Endometrial microvascular endothelial cells (primary cell): ENCODE measurements around the gene KCNMA1. TPM values are rescaled to one million over a fixed set of nuclear protein-coding genes. Genes with fewer than 3 reads are reported as not detected.

Source experiments
- in situ Hi-C: cut with HindIII; loops from 2 replicates; pipeline ENCODE4 v1.10.0; 2017; ENCODE audit warnings: low sequenced_read_pairs, low pct_unique_long_range_greater_than_20kb; ENCODE audit errors: inconsistent ontology term
- total RNA-seq: library from RNA; depleted of rRNA; stranded (reverse); fragments of >200 nt; gene quantifications from one replicate; pipeline ENCODE4 v1.2.3, GENCODE V29; 2015; ENCODE audit errors: inconsistent ontology term

The KCNMA1 gene
- total RNA-seq, 1 donor from 2014 or later = 0.09 TPM

DNA sequence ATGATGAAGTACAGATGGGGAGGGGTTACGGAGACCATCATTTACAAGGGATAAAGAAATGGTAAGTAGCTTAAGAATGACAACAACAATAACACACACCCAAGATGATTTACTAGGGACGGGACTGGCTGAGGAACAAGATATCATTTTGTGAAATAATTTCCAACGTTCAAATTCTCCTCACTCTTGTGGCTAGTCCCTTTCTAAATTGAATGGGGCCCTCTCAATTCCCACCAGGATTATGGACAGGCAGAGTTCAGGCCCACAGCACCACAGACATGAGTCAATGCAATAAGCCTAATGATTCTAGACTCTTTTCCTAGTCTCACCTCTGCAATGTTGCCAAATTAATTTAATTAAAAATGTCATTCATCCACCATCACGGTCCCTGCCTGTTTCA, 448.1 kb downstream of the KCNMA1 start:
- in situ Hi-C loops = no loop called here

- in situ Hi-C loops = no loop called here
Measured at GRCh38 chr10:77189075-77189474, 448.5 kb downstream of the KCNMA1 start.

GRCh38 chr10:77188521-77188920, 449.1 kb downstream of the KCNMA1 start:
- in situ Hi-C loops = no loop called here

DNA sequence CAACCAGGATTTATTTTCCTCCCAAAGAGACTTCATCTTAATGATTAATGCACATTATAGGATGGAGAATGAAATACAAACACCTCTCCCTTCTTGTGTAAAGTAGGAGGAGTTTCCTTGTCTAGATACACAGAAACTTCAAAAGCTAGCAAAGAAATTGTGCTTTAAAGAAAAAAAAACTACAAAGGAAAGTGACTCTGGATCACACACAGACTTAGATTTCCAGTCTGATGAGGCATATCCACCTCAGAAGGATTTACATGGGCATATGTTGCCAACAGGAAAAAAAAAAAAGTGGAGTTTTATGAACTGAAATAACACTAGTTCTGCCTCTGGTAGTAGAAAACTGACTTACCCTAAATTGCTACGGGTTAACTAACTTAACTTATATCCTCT, 449.6 kb downstream of the KCNMA1 start:
- in situ Hi-C loops = no loop called here

DNA sequence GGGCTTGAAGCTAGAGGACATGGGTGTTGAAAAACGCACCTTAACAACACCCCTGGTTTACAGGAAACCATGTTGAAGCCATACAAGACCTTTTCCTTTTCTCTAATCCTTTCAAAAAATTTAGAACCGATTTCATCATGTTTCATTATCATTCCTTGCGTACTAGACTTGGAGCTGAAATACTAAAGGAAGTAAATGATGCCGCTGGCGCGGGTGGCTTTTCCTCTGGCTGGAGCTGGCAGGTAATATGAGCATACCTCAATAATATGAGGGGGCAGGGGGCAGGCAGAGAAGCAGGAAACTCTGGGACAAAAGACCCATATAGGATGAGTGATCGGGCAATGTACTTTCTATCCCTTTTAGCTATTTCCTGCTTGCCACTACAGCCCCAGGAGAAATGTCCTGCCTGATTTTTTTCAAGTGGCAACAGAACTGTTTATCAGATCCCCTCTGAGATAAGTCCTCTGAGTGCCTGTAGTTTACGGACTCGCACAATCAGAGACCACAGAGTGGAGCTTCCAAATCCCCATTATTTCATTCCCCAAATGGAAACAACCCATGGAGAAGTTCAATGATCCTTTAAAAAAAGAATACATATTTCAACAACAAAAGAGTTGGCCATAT, 450.1 kb downstream of the KCNMA1 start:
- in situ Hi-C loops = no loop called here

DNA sequence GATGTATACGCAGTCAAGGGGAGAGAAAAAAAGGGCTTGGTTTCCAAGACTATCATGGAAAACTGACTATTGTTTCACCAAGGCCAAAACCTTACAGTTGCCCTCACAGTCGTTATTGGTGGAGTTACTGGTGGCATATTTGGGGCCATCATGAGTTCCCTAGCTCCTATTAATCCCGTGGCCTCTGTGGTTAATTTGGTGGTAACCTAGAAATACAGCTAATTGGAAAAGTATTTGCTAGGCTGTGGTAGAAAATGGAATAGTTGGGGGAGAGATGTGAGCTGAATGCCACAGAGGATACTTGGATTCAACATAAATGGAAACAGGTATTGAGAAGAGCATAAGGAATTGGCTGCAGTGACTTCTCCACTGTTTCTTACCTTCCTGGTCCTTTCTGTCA, 450.7 kb downstream of the KCNMA1 start:
- in situ Hi-C loops = no loop called here

DNA sequence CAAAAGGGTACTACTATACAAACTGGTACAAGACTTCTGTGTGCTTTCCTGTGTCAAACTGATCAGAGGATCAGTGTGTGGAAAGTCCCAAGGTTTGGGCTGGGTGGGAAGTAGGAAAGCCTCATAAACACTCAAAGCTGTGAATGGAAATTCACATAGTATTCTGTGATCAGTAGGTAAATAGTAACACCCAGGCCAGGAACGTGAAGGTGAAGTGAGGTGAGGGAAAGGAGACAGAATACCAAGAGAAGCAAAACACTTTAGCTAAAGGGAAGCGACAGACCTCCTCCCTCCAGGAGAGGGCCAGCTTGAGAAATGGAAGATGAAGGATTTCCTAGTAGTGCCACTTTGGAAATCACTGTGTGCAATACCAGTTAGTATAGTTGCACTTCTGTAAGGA, 451.9 kb downstream of the KCNMA1 start:
- in situ Hi-C loops = no loop called here

DNA sequence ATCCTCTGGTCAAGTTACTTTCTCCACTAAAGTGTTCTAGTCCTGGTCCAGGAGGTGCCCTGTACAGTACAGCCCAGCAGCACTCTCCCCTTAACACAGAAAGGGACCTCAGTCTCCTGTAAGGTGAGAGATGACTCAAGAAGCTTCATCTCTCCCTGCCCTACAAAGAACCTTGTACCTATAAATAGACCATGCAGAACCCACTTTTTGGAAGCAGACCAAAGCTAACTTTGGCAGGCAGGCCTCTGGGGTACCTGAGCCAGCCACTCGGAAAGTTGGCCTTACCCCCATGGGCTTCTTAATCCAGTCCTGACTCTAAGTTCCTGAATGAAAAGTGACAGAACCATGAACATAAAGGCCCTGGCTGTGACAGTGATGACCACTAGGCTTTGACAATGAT, 454.8 kb downstream of the KCNMA1 start:
- in situ Hi-C loops = no loop called here

GRCh38 chr10:77180794-77181193, 456.8 kb downstream of the KCNMA1 start:
- in situ Hi-C loops = no loop called here

DNA sequence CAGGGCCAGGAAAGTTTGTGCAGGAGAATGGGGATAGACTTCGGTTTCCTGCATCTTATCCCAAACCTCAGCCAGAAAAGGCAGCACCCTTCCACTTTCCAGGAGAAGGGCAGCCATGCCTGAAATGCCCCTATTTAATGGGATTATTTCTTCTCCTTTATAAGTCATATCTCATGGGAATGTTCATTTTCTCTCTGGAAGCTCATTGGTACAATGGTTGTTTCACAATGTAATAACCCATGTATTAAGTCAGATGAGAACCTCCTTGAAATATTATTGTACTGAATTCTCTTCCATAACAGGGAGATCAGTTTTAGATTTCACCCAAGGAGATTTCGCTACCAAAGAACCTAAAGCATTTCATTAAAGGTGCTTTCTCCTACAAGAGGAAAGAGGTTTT, 457.5 kb downstream of the KCNMA1 start:
- in situ Hi-C loops = no loop called here

DNA sequence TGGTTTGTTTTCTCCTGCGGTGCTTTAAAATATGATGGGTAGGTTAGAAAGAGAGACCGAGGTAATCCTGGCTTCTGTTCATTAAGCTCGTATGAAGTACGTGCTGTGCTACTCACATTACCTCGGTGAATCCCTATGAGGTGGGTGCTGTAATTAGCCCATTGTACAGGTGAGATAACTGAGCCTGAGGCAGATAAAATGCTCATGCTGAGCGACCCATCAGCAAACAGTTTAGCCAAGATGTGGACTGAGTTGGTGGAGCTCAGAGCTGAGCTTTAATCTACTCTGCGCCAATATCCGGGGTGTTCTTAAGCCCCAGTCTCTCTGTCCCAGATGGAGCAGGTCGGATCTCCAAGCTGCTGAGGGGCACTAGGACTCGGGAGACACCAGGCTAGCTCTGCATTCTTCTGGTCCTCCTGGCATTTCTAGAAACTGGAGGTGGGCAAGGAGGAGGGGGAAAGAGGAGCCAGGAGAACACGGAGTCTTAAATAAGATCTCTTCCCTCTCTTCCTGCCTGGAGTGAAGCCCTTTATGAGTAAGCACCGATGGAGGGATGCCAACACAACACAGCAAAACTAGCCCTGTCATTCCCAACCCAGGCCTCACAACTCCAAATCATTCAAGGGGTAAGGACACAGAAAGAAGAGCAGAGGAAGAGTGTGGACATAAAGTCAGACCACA, 458.5 kb downstream of the KCNMA1 start:
- in situ Hi-C loops = no loop called here

DNA sequence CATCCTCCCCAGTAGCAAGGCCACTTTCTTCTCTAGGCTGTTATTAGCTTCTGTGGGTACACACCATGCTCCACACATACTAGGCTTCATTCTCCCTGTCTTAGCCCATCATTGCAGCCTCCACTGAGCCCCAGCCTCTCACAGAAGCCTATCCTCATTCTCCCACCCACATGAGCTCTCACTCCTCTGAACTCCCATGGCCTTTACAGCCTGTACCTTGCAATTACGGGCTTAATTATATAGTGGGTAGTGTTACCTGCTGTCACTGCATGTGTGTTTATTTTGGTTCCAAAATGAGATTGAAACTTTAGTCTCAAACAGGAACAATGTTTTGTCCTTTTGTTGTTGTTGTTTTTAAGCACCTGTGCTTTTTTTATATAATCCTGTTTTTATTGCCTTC, 460.0 kb downstream of the KCNMA1 start:
- in situ Hi-C loops = no loop called here

GRCh38 chr10:77177161-77177560, 460.4 kb downstream of the KCNMA1 start:
- in situ Hi-C loops = no loop called here

DNA sequence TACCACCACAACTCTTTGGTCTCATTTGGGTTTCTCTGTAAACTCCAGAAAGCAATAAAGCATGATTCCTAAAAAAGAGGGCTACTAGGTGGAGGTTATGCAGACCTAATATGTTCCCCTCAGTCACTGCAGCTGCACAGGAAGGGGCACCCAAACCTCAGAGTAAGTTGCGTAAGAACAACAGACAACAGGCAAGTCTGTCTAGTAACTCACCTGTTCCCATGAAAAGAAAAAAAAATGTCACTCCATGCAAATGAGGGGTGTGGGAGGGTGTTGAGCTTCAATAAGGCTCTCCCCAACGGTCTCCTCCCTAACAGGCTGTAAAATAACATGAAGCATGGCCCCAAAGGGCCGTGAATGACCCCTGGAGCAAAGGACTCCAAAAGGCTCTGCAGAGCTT, 461.4 kb downstream of the KCNMA1 start:
- in situ Hi-C loops = no loop called here

DNA sequence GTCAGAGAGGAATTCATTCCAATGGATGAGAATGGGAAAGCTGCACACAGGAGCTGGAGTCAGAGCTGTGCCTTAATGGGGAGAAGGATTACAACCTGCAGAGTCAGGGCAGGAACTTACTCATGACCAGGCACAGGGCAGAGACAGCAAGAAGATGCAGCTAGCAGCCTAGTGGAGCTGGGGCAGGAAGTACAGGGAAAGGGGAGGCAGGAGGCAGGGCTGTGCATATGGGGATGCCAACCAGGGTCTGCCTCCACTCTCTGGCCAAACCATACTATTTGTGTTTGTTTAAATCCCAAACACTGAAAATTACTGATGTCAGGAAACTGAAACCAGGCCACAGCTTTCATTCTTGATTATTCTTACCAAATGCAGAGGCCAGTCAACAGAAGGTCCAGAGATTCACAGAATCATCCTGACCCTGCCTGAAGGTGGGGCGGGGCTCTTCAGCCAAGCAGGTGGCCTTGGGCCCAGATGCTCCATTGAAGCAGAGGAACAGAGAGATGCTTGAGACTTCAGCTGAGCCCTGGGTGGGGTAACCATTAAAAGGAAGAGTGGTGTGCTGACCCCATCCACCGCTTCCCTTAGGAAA, 461.9 kb downstream of the KCNMA1 start:
- in situ Hi-C loops = no loop called here

DNA sequence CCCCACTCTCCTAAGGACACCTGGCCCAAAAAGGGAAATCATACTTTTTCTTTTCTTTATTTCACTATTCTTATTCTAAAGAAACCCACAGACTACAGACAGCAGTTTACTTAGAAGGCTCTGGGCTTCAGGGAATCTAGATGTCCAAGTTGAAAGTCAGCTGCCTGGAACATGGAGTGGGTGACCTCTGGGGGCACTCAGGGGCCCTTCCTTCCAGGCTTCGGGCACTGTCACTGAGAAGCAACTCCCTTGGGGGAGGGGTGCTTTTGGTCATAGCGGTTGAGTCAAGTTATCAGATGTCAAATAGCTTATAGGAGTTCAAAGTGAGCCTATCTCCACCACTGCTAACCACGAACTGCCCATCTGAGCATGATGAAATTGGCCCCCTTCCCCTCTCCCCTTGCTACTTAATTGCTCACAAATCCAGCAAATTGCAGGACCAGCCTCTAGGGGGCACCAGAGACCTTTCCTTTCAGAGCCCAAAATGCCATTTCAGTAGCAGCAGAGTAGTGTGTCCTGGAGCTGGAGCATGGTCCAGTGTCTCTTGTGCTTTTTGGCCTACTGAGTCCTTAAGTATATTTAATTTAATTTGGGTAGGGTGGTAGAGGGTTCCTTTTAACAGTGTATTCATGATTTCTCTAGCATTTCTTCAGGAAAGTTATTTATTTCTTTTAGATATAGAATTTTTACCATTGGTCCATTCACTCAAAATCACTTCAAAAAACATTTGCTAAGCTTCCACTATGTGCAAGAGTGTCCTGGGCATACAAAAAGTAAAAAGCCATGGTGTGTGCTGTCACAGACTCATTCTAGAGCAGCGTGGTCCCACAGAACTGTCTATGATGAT, 463.8 kb downstream of the KCNMA1 start:
- in situ Hi-C loops = no loop called here

- in situ Hi-C loops = no loop called here
Measured at GRCh38 chr10:77172086-77172485, 465.5 kb downstream of the KCNMA1 start.

GRCh38 chr10:77168861-77169260, 468.7 kb downstream of the KCNMA1 start:
- in situ Hi-C loops = no loop called here

DNA sequence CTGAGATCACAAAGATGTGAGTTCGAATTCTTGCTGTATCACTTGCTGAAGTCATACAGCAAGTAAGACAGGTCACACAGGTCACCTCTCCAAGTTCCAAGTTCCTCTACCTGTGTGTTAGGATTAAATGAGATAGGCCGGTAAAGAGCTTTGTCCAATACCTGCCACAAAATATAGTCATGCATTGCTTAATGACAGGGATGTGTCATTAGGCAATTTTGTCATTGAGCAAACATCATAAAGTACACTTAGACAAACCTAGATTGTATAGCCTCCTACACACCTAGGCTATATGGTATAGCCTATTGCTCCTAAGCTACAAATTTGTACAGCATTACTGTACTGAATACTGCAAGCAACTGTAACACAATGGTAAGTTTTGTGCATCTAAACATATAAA, 469.4 kb downstream of the KCNMA1 start:
- in situ Hi-C loops = no loop called here
